ENCODE measurements around the gene SCAI. TPM values are rescaled to one million over a fixed set of nuclear protein-coding genes. Genes with fewer than 3 reads are reported as not detected.

SCAI gene
- polyA plus RNA-seq, 2 of the 4 experiments (the other 2 are of a cell fraction) = 2.1 to 5.0 TPM

GRCh38 chr9:124983698-124984097, 159.6 kb downstream of the SCAI start (continued):
- no peak for TF ChIP-seq REST (IDR thresholded peaks at IDR 0.05)
- no peak for TF ChIP-seq POLR2AphosphoS2 (conservative IDR thresholded peaks at IDR 0.05; ENCODE audit: low read length)
- TF ChIP-seq CBX2 (IDR thresholded peaks at IDR 0.05; ENCODE audit: borderline replicate concordance, low read depth) = no peak
- no peak for TF ChIP-seq RAD21 (conservative IDR thresholded peaks at IDR 0.05 in 1 of 2, IDR thresholded peaks at IDR 0.05 in 1 of 2)

DNA sequence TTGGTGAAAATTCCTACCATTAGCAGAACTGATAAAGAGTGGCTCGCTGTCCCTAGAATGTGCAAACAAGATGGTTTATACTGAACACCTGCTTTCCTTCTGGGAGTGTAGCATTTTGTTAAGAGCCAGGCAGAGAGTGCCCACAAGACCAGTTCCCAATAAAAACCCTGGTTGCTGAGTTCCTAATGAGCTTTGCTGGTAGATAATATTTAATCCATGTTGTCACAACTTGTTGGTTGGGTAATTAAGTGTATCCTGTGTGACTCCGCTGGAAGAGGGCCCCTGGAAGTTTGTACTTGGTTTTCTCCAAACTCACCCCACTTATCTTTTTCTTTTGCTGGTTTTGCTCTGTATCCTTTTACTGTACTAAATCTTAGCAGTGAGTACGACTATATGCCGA, 162.9 kb downstream of the SCAI start:
- ChIA-PET CTCF (no interaction called here), POLR2A (no interaction called here)
- WGBS (ENCODE audit: missing lambda C conversion rate) = 91% methylated on average over 4 of the region's 4 CpGs
- Histone ChIP-seq H3K4me1 (no peaks in the 10 kb centered on the region), H3K4me2 (no peak overlapping the region), H3K9me3 (no peaks in the 10 kb centered on the region), H3K27ac (no peak overlapping the region), H3K4me3 (no peak overlapping the region)
- FAIRE-seq (no peak), ATAC-seq (no peak), DNase-seq (ENCODE audit: low read depth in 1 of 2, low spot score in 1 of 2) (no peak)
- TF ChIP-seq, protein P1, sequence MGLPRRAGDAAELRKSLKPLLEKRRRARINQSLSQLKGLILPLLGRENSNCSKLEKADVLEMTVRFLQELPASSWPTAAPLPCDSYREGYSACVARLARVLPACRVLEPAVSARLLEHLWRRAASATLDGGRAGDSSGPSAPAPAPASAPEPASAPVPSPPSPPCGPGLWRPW (IDR thresholded peaks at IDR 0.05) = no peak
- TF ChIP-seq KDM1A (IDR thresholded peaks at IDR 0.05; ENCODE audit: low read depth) = no peak
- TF ChIP-seq CHD4 (IDR thresholded peaks at IDR 0.05; ENCODE audit: borderline replicate concordance) = no peak
- no peak for TF ChIP-seq RARB (CRISPR knock-in tag; IDR thresholded peaks at IDR 0.05)
- no peak for TF ChIP-seq HDAC2 (IDR thresholded peaks at IDR 0.05)
- no peak for TF ChIP-seq USF2 (IDR thresholded peaks at IDR 0.05)
- no peak for TF ChIP-seq POLR2A (IDR thresholded peaks at IDR 0.05; ENCODE audit: low read length)
- TF ChIP-seq MAZ (IDR thresholded peaks at IDR 0.05; ENCODE audit: borderline replicate concordance, low read depth, low read length) = no peak
- TF ChIP-seq, protein P2, sequence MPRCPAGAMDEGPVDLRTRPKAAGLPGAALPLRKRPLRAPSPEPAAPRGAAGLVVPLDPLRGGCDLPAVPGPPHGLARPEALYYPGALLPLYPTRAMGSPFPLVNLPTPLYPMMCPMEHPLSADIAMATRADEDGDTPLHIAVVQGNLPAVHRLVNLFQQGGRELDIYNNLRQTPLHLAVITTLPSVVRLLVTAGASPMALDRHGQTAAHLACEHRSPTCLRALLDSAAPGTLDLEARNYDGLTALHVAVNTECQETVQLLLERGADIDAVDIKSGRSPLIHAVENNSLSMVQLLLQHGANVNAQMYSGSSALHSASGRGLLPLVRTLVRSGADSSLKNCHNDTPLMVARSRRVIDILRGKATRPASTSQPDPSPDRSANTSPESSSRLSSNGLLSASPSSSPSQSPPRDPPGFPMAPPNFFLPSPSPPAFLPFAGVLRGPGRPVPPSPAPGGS (IDR thresholded peaks at IDR 0.05) = no peak
- TF ChIP-seq CHD2 (IDR thresholded peaks at IDR 0.05; ENCODE audit: low read length, partially characterized antibody) = no peak
- TF ChIP-seq HOXB13 (CRISPR knock-in tag; IDR thresholded peaks at IDR 0.05; ENCODE audit: low read depth) = no peak
- no peak for TF ChIP-seq NPAS2 (CRISPR knock-in tag; IDR thresholded peaks at IDR 0.05; ENCODE audit: borderline replicate concordance)
- TF ChIP-seq POLR2AphosphoS2 (conservative IDR thresholded peaks at IDR 0.05; ENCODE audit: low read length) = no peak
- no peak for TF ChIP-seq CBX2 (IDR thresholded peaks at IDR 0.05; ENCODE audit: borderline replicate concordance, low read depth)
- TF ChIP-seq MAFK (IDR thresholded peaks at IDR 0.05; ENCODE audit: partially characterized antibody) = no peak
- TF ChIP-seq EHF (CRISPR knock-in tag; IDR thresholded peaks at IDR 0.05) = no peak

DNA sequence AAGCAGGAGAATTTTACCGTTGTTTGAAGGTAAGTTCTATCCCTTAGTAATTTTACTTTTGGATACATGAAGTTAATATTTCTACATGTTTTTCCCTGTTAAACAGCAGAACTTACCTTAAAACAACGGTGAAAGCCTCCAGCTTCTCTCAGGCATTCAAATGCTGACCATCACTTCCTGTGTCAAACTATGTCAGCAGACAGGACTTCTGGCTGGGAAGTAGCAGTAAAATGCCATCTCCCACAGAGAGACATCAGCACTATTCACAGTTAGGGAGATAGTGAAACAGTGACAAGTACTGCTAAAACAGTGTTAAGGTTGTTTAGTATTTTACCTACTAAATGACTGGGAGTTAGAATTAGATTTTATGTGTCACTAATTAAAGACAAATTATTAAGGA, 168.2 kb downstream of the SCAI start:
- TF ChIP-seq ZC3H11A (IDR thresholded peaks at IDR 0.05) = no peak
- ChIA-PET POLR2A (no interaction called here), CTCF (no interaction called here)
- FAIRE-seq = no peak
- H3K4me1 ChIP-seq = no peaks in the 10 kb centered on the region
- no peak overlapping the region for H3K4me3 ChIP-seq
- DNase-seq (ENCODE audit: low read depth in 1 of 2, low spot score in 1 of 2) = no peak
- WGBS (ENCODE audit: missing lambda C conversion rate) = 61% methylated on average over 2 of the region's 2 CpGs
- no peak for ATAC-seq
- no peak overlapping the region for H3K4me2 ChIP-seq
- H3K27ac ChIP-seq = no peak overlapping the region
- no peaks in the 10 kb centered on the region for H3K9me3 ChIP-seq
